Measurements from ENCODE around the gene DKC1. TPM values are rescaled to one million over a fixed set of nuclear protein-coding genes. Genes with fewer than 3 reads are reported as not detected.

The DKC1 gene
- total and polyA plus RNA-seq, 2 of the 13 experiments (the other 11 are each of a cell fraction or from before 2014, with no cell fraction given): 61.6 to 102 TPM

DNA sequence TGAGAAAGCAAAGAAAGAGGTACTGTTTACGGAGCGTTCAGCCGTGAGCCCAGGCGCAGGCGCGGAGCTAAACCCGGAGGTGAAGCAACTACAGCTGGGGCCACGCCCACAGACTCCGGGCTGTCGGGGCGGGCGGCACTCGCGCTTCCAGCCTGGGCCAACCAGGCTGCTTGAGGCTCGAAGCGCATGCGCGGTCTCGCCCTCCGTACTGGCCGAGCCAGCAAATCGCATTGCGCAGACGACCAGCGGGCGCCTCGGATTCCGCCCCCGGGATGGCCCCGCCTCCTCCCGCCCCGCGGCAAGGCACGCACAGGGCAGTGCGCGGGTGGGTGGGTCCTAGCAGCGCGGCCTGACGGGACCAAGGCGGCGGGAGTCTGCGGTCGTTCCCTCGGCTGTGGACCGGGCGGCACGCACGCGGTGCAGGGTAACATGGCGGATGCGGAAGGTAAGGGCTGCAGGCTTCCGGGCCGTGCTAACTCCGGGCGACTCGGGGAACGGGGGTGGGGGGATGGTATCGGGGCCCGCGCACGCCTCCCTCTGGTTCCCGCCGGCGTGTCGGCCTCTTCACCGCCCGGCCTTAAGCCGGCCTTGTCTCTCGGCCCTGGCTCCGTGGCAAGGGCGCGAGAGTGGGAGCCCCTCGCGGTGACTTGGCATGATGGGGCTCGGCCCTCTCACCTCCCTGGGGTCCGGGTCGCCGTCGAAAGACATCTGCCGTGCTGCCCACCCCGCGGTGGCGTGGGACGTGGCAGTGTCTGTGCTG is at the start of gene DKC1 (continued):
- TF ChIP-seq, protein P1, sequence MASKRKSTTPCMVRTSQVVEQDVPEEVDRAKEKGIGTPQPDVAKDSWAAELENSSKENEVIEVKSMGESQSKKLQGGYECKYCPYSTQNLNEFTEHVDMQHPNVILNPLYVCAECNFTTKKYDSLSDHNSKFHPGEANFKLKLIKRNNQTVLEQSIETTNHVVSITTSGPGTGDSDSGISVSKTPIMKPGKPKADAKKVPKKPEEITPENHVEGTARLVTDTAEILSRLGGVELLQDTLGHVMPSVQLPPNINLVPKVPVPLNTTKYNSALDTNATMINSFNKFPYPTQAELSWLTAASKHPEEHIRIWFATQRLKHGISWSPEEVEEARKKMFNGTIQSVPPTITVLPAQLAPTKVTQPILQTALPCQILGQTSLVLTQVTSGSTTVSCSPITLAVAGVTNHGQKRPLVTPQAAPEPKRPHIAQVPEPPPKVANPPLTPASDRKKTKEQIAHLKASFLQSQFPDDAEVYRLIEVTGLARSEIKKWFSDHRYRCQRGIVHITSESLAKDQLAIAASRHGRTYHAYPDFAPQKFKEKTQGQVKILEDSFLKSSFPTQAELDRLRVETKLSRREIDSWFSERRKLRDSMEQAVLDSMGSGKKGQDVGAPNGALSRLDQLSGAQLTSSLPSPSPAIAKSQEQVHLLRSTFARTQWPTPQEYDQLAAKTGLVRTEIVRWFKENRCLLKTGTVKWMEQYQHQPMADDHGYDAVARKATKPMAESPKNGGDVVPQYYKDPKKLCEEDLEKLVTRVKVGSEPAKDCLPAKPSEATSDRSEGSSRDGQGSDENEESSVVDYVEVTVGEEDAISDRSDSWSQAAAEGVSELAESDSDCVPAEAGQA (IDR thresholded peaks at IDR 0.05; ENCODE audit: low read depth): no peak
- TF ChIP-seq, protein P1 (CRISPR knock-in tag; IDR thresholded peaks at IDR 0.05; ENCODE audit: borderline replicate concordance): no peak
- TF ChIP-seq CCAR2 (optimal IDR thresholded peaks at IDR 0.05; ENCODE audit: low read depth, low read length): no peak
- no peak for TF ChIP-seq HNF4G (IDR thresholded peaks at IDR 0.05; ENCODE audit: borderline replicate concordance, low read depth, low read length)
- TF ChIP-seq HNF4G (CRISPR knock-in tag; IDR thresholded peaks at IDR 0.05; ENCODE audit: borderline replicate concordance, low read depth): no peak
- no peak for TF ChIP-seq AKAP8 (CRISPR knock-in tag; IDR thresholded peaks at IDR 0.05)
- no peak for TF ChIP-seq ZNF839 (CRISPR knock-in tag; IDR thresholded peaks at IDR 0.05; ENCODE audit: borderline replicate concordance)
- TF ChIP-seq HNRNPLL (IDR thresholded peaks at IDR 0.05; ENCODE audit: low read depth, low read length, poor library complexity, severe bottlenecking): peak; percentile 66
- TF ChIP-seq MTF2 (CRISPR knock-in tag; IDR thresholded peaks at IDR 0.05; ENCODE audit: borderline replicate concordance): no peak
- TF ChIP-seq ATRX (CRISPR knock-in tag; IDR thresholded peaks at IDR 0.05; ENCODE audit: borderline replicate concordance): no peak
- TF ChIP-seq ZNF451 (CRISPR knock-in tag; IDR thresholded peaks at IDR 0.05): no peak
- TF ChIP-seq RBAK (CRISPR knock-in tag; IDR thresholded peaks at IDR 0.05): no peak
- no peak for TF ChIP-seq STAT5B (CRISPR knock-in tag; IDR thresholded peaks at IDR 0.05)
- no peak for TF ChIP-seq ZNF251 (CRISPR knock-in tag; IDR thresholded peaks at IDR 0.05)
- TF ChIP-seq FOXA3 (CRISPR knock-in tag; IDR thresholded peaks at IDR 0.05): 0 out of 2 replicates have a peak, but pooled peaks have one; percentile 27
- peak; percentile 48; the same call in 1 of the 2 replicates for TF ChIP-seq SALL2 (CRISPR knock-in tag; IDR thresholded peaks at IDR 0.05)
- no peak for TF ChIP-seq MATR3 (CRISPR knock-in tag; IDR thresholded peaks at IDR 0.05)
- no peak for TF ChIP-seq THAP11 (CRISPR knock-in tag; IDR thresholded peaks at IDR 0.05)
- TF ChIP-seq NCOA2 (CRISPR knock-in tag; IDR thresholded peaks at IDR 0.05): no peak
- TF ChIP-seq MZF1 (CRISPR knock-in tag; IDR thresholded peaks at IDR 0.05; ENCODE audit: borderline replicate concordance): no peak
- no peak for TF ChIP-seq LCORL (IDR thresholded peaks at IDR 0.05)
- TF ChIP-seq LCORL (CRISPR knock-in tag; IDR thresholded peaks at IDR 0.05): 0 out of 2 replicates have a peak, but pooled peaks have one; percentile 53
- no peak for TF ChIP-seq MEIS1 (CRISPR knock-in tag; IDR thresholded peaks at IDR 0.05; ENCODE audit: borderline replicate concordance)
- TF ChIP-seq ZNF713 (CRISPR knock-in tag; IDR thresholded peaks at IDR 0.05): no peak
- no peak for TF ChIP-seq SNRNP70 (IDR thresholded peaks at IDR 0.05; ENCODE audit: low read depth, low read length)
- TF ChIP-seq REXO4 (CRISPR knock-in tag; IDR thresholded peaks at IDR 0.05; ENCODE audit: borderline replicate concordance): no peak
- no peak for TF ChIP-seq FOSL2 (CRISPR knock-in tag; IDR thresholded peaks at IDR 0.05)
- TF ChIP-seq ZNF749 (CRISPR knock-in tag; IDR thresholded peaks at IDR 0.05; ENCODE audit: borderline replicate concordance): 0 out of 2 replicates have a peak, but pooled peaks have one; percentile 23

Measured in HepG2 (cell line).